ENCODE measurements around the gene SH3GL1. TPM values are rescaled to one million over a fixed set of nuclear protein-coding genes. Genes with fewer than 3 reads are reported as not detected.

Gene SH3GL1
- total and polyA plus RNA-seq, 2 donors, result 15.4 to 40.6 TPM

- Histone ChIP-seq H3K4me3 (ENCODE audit: low read length in 2 of 2) (no peak overlapping the region), H3K27ac (ENCODE audit: low read depth in 1 of 2, low read length in 1 of 2) (no peak overlapping the region), H3K36me3 (ENCODE audit: control insufficient read depth in 2 of 2, insufficient read depth in 2 of 2, low read length in 1 of 2) (peaks cover 17 to 35% of the 10 kb centered on the region in 2 donors), H3K9me3 (ENCODE audit: control insufficient read depth in 2 of 2, insufficient read depth in 1 of 2, low read length in 1 of 2) (no peaks in the 10 kb centered on the region), H3K27me3 (ENCODE audit: control insufficient read depth in 2 of 2, insufficient read depth in 1 of 2, low read length in 1 of 2) (no peaks in the 10 kb centered on the region), H3K4me1 (ENCODE audit: control insufficient read depth in 2 of 2, insufficient read depth in 2 of 2, low read length in 2 of 2) (peaks cover 15 to 20% of the 10 kb centered on the region in 2 donors)
- no peak for DNase-seq (ENCODE audit: low read depth in 6 of 9, low spot score in 9 of 9)
- WGBS, result 92% methylated on average over 8 of the region's 8 CpGs
Measured at GRCh38 chr19:4405977-4406376, 5.6 kb upstream of the SH3GL1 start.

GRCh38 chr19:4403005-4403761 lies 2.8 kb upstream of the SH3GL1 start:
- H3K27me3 ChIP-seq (ENCODE audit: control insufficient read depth in 2 of 2, insufficient read depth in 1 of 2, low read length in 1 of 2), result no peaks in the 10 kb centered on the region
- DNase-seq (ENCODE audit: low read depth in 6 of 9, low spot score in 9 of 9), result no peak
- 14% methylated on average over 32 of the region's 32 CpGs for WGBS
- H3K9me3 ChIP-seq (ENCODE audit: control insufficient read depth in 2 of 2, insufficient read depth in 1 of 2, low read length in 1 of 2), result no peaks in the 10 kb centered on the region
- H3K4me3 ChIP-seq (ENCODE audit: low read length in 2 of 2), result peak overlapping the region; percentile 60 to 85
- H3K27ac ChIP-seq (ENCODE audit: low read depth in 1 of 2, low read length in 1 of 2), result peak overlapping the region; percentile 5 to 8
- peaks cover 24 to 33% of the 10 kb centered on the region in 2 donors for H3K4me1 ChIP-seq (ENCODE audit: control insufficient read depth in 2 of 2, insufficient read depth in 2 of 2, low read length in 2 of 2)
- peaks cover 0 to 12% of the 10 kb centered on the region in 2 donors for H3K36me3 ChIP-seq (ENCODE audit: control insufficient read depth in 2 of 2, insufficient read depth in 2 of 2, low read length in 1 of 2)

GRCh38 chr19:4402171-4403004 lies 2.0 kb upstream of the SH3GL1 start, which contains the start of gene CHAF1A:
Gene CHAF1A, plus strand, starts transcription at chr19:4402640. Its CDS starts 123 bp downstream, at chr19:4402763.
- under 1% methylated on average over 83 of the region's 84 CpGs for WGBS

GRCh38 chr19:4401769-4402170 lies 1.4 kb upstream of the SH3GL1 start:
- under 1% methylated on average over 8 of the region's 8 CpGs for WGBS
- Histone ChIP-seq H3K4me3 (ENCODE audit: low read length in 2 of 2) (peak overlapping the region; percentile 45 to 60), H3K9me3 (ENCODE audit: control insufficient read depth in 2 of 2, insufficient read depth in 1 of 2, low read length in 1 of 2) (no peaks in the 10 kb centered on the region), H3K27me3 (ENCODE audit: control insufficient read depth in 2 of 2, insufficient read depth in 1 of 2, low read length in 1 of 2) (no peaks in the 10 kb centered on the region), H3K27ac (ENCODE audit: low read depth in 1 of 2, low read length in 1 of 2) (peak overlapping the region; percentile 86 to 94), H3K4me1 (ENCODE audit: control insufficient read depth in 2 of 2, insufficient read depth in 2 of 2, low read length in 2 of 2) (peaks cover 28 to 33% of the 10 kb centered on the region in 2 donors), H3K36me3 (ENCODE audit: control insufficient read depth in 2 of 2, insufficient read depth in 2 of 2, low read length in 1 of 2) (peaks cover 3 to 23% of the 10 kb centered on the region in 2 donors)
- no peak for DNase-seq (ENCODE audit: low read depth in 6 of 9, low spot score in 9 of 9)

More at GRCh38 chr19:4402171-4403004, 2.0 kb upstream of the SH3GL1 start, which contains the start of gene CHAF1A:
- Histone ChIP-seq H3K27ac (ENCODE audit: low read depth in 1 of 2, low read length in 1 of 2) (peak within 1 kb of the TSS; percentile 86 to 94), H3K27me3 (ENCODE audit: control insufficient read depth in 2 of 2, insufficient read depth in 1 of 2, low read length in 1 of 2) (no peaks in the 10 kb centered on the region), H3K36me3 (ENCODE audit: control insufficient read depth in 2 of 2, insufficient read depth in 2 of 2, low read length in 1 of 2) (peaks cover 3 to 17% of the 10 kb centered on the region in 2 donors), H3K4me3 (ENCODE audit: low read length in 2 of 2) (peak within 1 kb of the TSS; percentile 60 to 85), H3K9me3 (ENCODE audit: control insufficient read depth in 2 of 2, insufficient read depth in 1 of 2, low read length in 1 of 2) (no peaks in the 10 kb centered on the region), H3K4me1 (ENCODE audit: control insufficient read depth in 2 of 2, insufficient read depth in 2 of 2, low read length in 2 of 2) (peaks cover 25 to 33% of the 10 kb centered on the region in 2 donors)
- DNase-seq (ENCODE audit: low read depth in 6 of 9, low spot score in 9 of 9), result peak; percentile 95 to 100 (median 99)

GRCh38 chr19:4399812-4400134 lies 574 bp downstream of the SH3GL1 start:
- peak overlapping the region; percentile 78 to 90 for H3K27ac ChIP-seq (ENCODE audit: low read depth in 1 of 2, low read length in 1 of 2)

GRCh38 chr19:4396949-4397783 lies 3.2 kb downstream of the SH3GL1 start:
- Histone ChIP-seq H3K4me3 (ENCODE audit: low read length in 2 of 2) (no peak overlapping the region), H3K27ac (ENCODE audit: low read depth in 1 of 2, low read length in 1 of 2) (no peak overlapping the region), H3K9me3 (ENCODE audit: control insufficient read depth in 2 of 2, insufficient read depth in 1 of 2, low read length in 1 of 2) (no peaks in the 10 kb centered on the region), H3K36me3 (ENCODE audit: control insufficient read depth in 2 of 2, insufficient read depth in 2 of 2, low read length in 1 of 2) (peaks cover 7 to 30% of the 10 kb centered on the region in 2 donors), H3K4me1 (ENCODE audit: control insufficient read depth in 2 of 2, insufficient read depth in 2 of 2, low read length in 2 of 2) (peaks cover 22 to 24% of the 10 kb centered on the region in 2 donors), H3K27me3 (ENCODE audit: control insufficient read depth in 2 of 2, insufficient read depth in 1 of 2, low read length in 1 of 2) (no peaks in the 10 kb centered on the region)
- 97% methylated on average over 15 of the region's 15 CpGs for WGBS
- no peak for DNase-seq (ENCODE audit: low read depth in 6 of 9, low spot score in 9 of 9)

More at GRCh38 chr19:4399812-4400134, 574 bp downstream of the SH3GL1 start:
- H3K4me1 ChIP-seq (ENCODE audit: control insufficient read depth in 2 of 2, insufficient read depth in 2 of 2, low read length in 2 of 2), result peaks cover 28 to 33% of the 10 kb centered on the region in 2 donors
- H3K4me3 ChIP-seq (ENCODE audit: low read length in 2 of 2), result peak overlapping the region; percentile 89 to 90
- H3K27me3 ChIP-seq (ENCODE audit: control insufficient read depth in 2 of 2, insufficient read depth in 1 of 2, low read length in 1 of 2), result no peaks in the 10 kb centered on the region
- under 1% methylated on average over 11 of the region's 12 CpGs for WGBS
- no peaks in the 10 kb centered on the region for H3K9me3 ChIP-seq (ENCODE audit: control insufficient read depth in 2 of 2, insufficient read depth in 1 of 2, low read length in 1 of 2)
- H3K36me3 ChIP-seq (ENCODE audit: control insufficient read depth in 2 of 2, insufficient read depth in 2 of 2, low read length in 1 of 2), result peaks cover 6 to 28% of the 10 kb centered on the region in 2 donors
- peak in 3 of 9 donors; percentile 18 to 35 (median 28) for DNase-seq (ENCODE audit: low read depth in 6 of 9, low spot score in 9 of 9)

- no peak for DNase-seq (ENCODE audit: low read depth in 6 of 9, low spot score in 9 of 9)
- Histone ChIP-seq H3K27ac (ENCODE audit: low read depth in 1 of 2, low read length in 1 of 2) (no peak overlapping the region), H3K4me3 (ENCODE audit: low read length in 2 of 2) (no peak overlapping the region), H3K4me1 (ENCODE audit: control insufficient read depth in 2 of 2, insufficient read depth in 2 of 2, low read length in 2 of 2) (peaks cover 15 to 31% of the 10 kb centered on the region in 2 donors), H3K27me3 (ENCODE audit: control insufficient read depth in 2 of 2, insufficient read depth in 1 of 2, low read length in 1 of 2) (no peaks in the 10 kb centered on the region), H3K9me3 (ENCODE audit: control insufficient read depth in 2 of 2, insufficient read depth in 1 of 2, low read length in 1 of 2) (no peaks in the 10 kb centered on the region), H3K36me3 (ENCODE audit: control insufficient read depth in 2 of 2, insufficient read depth in 2 of 2, low read length in 1 of 2) (peaks cover 18 to 38% of the 10 kb centered on the region in 2 donors)
- 95% methylated on average over 8 of the region's 8 CpGs for WGBS
Measured at GRCh38 chr19:4393947-4394590, 6.3 kb downstream of the SH3GL1 start.
